GM19324 (cell line): ENCODE data around the gene PIK3R1.
"Not testable (repeated sequence)": the region's sequence is repeated elsewhere in the genome, so short reads cannot be mapped to it uniquely, and the experiment has no call there.

Experiments used
- ATAC-seq: cut with Tn5 transposase; IDR thresholded peaks from one replicate; pipeline ENCODE4 v1.9.1; 2021; ENCODE audit warnings: mild to moderate bottlenecking, moderate library complexity; ENCODE audit not compliant: unreplicated experiment, low FRiP score

PIK3R1 gene

DNA sequence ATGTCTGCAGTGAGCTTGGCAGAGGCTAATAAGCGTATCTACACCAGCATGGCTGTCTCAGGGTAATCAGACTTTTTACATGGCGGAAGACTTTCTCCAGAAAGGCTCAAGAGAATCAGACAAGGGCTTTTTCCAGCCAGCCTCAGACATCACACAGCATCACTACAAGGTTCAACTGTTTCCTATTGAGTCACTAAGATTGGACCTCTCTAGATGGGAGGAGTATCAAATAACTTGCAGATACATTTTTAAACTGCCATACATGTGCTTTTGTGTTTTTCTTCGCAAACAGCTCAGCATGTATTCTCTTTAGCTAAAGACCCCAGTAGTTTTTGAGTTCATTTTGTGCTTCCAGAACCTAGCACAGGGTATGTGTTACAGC, 22.9 kb upstream of the PIK3R1 start:
- ATAC-seq = no peak

DNA sequence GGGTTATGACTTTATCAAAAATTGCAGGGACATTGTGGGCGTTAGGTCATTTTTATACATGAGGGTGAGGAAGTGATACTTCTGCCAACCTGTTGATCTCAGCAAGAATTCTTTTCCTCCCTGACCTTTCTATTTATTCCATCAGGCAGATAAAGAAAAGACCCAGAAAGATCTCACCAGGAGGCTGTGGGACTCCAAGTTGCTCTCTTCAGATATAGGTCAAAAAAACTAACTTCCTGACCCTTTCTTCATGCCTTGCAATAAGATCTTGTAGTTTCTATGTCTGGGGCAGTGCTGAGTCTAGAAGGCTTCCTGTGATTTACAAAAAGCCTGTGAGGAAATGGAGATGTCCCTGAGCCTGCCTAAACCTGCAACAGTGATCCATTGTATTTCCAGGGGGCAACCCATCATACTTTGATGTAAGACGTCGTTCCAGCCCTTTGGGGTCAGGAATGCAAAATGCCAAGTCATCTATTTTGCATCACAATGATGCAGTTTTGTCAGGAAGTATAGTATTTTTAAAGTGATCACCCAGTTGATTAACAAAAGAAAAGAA, 22.0 kb upstream of the PIK3R1 start:
- ATAC-seq = no peak

DNA sequence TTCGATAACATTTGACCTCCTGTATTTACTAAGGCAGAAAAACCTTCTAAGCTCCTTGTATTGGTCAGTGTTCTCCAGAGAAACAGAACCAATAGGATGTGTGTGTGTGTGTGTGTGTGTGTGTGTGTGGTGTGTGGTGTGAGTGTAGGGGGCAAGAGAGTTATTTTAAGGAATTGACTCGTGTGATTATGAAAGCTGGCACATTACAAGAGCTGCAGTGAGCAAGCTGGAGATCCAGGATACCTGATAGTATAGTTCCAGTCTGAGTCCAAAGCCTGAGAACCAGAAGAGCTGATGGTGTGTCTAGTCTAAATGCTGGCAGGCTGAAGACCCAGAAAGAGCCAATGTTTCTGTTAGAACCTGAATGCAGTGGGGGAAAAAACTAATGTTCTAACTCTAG, 21.2 kb upstream of the PIK3R1 start:
- no peak for ATAC-seq

DNA sequence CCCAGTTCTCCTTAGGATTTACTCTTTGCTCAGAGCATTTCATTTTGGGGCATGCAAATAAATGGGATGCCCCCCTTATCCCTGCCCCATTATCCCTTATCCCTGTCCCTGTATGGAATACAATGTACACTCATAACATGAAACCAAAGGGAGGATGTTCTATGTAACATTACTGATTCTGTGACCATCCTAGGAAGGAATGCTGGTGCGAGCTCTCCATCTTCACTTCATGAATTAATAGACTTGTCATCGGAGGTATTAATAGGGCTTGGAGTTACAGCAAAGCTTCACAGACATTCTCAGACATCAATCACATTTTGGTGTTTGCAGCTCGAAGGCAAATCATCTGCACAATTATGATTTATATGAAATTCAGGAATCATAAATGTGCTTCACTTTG, 20.4 kb upstream of the PIK3R1 start:
- no peak for ATAC-seq

DNA sequence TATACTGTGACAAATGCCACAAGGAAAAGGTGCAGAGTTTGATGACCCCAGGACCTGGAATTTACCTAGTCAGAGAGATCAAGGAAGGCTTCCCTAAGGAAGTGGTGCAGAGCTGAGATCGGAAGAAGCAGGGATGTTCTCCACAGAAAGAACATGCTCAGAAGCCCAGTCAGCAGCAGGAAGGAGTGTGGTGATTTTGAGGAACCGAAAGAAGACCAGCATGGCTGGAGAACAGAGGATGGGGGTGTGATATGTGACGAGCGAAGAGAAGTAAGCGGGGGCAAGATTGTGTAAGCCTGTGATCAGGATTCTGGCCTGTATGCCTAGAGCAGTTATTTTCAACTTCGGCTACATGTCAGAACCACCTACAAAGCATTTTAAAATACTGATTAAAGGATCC, 18.7 kb upstream of the PIK3R1 start:
- peak; percentile 83 for ATAC-seq

DNA sequence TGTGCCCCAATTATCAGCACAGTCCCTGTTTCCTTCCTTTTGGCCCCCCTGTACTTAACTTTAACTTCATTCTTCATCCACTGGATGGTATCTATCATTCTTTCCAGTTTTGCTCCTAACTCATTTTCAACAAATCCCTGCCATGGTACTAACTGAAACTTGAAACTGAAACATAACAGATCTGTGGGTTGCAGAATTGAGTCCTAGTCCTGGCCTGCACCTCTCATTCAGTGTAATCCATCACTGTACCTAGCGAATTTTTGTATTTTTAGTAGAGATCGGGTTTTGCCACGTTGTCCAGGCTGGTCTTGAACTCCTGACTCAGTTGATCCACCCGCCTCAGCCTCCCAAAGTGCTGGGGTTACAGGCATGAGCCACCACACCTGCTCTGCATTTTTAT, 15.3 kb upstream of the PIK3R1 start:
- no peak for ATAC-seq

DNA sequence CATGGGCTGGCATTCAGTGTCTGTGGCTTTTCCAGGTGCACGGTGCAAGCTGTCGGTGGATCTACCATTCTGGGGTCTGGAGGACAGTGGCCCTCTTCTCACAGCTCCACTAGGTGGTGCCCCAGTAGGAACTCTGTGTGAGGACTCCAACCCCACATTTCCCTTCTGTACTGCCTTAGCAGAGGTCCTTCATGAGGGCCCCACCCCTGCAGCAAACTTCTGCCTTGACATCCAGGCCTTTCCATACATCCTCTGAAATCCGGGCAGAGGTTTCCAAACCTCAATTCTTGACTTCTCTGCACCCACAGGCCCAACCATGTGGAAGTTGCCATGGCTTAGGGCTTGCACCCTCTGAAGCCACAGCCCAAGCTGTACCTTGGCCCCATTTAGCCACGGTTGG, 4.9 kb upstream of the PIK3R1 start:
- not testable (repeated sequence) for ATAC-seq

DNA sequence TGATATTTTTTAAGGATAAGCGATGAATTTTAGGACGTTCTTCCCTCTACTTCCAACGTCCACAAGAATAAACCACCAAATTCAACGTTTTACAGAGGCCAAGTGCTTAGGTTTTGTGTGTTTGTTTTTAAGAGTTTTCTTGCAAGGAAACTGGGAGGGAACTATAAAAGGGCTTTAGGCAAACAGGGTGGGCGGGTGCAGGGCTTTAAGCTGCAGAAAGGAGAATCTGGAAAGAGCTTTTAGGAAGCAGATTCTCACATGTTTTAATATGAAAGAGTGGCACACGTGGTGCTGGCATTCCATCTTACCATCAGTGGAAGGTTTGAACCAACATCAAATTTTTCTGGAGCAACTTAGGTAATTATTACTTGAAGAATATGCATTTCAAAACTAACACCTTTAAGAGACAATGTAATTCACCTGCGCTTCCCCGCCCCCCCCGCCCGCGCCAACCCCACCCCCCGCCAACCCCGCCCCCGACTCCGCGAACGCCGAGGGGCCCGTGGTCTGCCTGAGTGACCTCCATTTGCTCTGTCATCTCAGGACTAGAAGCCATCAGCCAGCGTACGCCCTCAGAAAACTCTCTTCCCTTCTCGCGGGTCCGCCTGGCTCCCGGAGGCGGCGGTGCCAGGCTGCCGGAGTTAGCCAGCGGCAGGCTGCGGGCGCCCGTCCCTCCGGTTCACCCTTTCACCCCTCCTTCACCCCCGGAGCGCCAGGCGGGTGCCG, 911 bp upstream of the PIK3R1 start:
- no peak for ATAC-seq

DNA sequence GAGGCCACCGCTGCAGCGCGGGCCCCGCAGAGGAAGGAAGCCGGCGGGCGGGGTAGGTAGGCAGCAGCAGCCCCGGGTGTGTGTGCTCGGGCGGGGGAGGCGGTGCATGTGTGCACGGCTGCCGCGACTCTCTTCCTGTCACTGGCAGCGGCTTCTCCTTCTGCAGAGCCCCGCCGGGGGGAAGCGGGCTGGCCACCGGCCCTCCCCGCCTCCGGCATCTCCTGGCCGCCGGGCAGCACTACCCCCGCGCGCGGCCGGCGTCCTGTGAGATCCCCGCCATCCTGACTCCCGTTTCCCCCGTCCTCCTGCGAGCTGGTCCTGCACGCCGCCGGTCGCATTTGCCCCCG, 315 bp downstream of the PIK3R1 start:
- peak; percentile 55 for ATAC-seq

DNA sequence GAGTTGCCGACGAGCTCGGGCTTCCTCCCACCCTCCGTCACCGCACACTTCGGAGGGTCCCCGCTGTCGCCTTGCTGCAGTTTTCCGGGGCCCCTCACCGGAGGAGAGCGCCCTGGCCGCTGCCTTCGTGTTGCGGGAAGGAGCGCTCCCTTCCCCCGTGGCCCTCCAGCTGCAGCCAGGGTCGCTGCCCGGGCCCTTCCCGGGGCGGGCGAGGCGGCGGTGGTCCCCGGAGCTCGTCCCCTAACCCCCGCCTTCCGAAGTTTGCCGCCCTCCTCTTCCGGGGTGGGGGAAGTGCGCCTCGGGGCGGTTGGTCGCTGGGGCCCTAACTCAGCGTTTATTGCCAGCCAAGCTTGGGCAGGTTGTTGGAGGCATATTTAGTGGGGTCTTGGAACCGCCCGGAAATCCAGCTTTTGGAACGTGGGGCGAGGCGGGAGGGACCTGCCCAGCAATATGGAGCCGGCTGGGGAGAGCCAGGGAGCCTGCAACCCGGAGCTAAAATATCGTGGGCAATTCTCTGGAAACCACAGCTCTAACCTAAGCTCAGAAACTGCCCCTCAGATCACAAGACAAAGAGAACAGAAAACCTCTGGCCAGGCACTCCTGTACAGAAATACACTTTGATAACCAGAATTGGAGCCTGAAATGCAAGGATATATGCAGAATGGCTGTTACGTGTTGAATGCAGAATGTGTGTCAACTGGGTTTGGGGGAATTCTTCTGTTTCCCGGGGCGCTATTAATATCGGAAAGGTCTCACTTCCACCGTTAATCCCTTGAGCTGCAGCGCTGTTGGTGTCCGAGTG, 890 bp downstream of the PIK3R1 start:
- ATAC-seq = peak; percentile 37

DNA sequence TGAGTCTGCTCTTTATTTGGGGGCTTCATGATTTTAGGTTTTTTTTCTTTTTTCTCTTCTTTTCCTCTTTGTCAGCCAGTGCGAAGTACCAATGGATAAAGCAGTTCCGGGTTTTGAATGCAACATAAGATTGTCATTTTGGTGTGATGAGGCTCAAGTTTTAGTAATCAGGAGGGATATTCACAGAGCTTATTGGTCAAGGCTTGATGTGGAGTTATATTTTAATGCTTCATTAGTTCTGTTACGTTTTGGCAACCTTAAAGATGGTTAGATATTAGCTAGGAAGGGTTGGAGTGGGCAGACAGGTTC, 1.4 kb downstream of the PIK3R1 start:
- no peak for ATAC-seq

DNA sequence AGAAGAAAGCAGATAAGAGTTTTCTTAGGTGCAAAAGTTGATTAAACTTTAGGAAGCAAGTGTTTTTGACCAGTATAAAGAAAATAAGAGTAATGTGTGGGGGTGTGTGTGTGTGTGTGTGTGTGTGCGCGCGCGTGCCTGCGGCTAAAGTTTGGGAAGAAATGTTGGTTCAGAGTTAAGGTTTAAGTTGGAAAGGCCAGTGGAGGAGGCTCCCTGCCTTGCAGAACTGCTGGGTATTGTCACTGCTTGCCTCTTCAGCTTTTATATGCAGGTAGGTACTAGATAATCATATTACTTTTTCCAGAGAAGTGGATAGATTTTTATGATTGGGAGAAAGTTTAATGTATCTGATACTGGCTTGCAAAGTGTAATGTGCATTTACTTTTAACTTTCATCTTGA, 2.0 kb downstream of the PIK3R1 start:
- ATAC-seq = no peak

DNA sequence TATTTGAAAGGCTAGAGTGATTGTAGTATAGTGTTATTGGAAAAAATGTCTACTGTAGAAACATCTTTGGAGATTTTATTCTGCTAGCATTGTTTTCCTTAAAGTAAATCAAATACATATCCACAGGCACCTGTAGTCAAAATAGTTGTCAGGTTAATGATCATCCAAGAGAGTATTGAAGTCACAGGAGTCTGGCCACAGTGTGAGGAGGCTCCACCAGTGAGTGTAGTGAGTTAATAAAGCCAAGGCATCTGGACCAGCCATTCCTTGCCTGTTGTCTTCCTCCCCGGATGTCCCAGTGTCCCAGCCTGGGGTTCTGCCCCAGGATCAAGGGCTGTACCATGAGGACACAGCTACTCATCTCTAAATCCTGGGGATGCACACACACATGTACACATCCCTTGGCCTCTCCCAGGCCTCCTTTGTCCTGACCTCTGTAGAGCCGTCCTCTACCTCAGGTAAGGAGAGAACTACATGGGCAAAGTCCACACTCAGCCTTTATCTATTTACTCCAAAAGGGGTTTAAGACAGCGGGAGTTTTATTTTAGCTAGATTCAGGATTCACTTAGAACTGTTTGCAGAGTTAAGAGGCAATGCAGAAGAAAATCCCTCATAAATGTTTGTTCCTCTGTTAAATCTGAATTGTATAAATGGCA, 3.7 kb downstream of the PIK3R1 start:
- ATAC-seq = no peak

DNA sequence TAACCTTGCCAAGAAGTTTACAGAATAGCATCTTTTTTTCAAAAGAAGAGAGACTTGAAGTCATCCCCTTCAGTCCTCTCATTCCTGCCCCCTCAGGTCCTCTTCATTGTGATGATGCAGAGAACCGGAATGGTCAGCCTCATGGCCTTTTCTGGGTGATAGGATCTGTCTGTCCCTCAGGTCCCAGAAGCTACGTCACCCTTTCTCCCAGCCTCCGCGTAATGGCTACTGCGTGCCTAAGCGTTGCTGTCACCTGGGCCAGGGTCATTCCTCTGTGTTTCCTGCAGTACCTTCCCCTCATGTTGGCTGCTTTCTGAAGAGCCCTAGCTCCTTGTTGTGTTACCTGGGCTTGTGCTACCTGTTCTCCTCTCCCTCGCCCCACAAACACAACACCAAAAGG, 4.7 kb downstream of the PIK3R1 start:
- no peak for ATAC-seq

DNA sequence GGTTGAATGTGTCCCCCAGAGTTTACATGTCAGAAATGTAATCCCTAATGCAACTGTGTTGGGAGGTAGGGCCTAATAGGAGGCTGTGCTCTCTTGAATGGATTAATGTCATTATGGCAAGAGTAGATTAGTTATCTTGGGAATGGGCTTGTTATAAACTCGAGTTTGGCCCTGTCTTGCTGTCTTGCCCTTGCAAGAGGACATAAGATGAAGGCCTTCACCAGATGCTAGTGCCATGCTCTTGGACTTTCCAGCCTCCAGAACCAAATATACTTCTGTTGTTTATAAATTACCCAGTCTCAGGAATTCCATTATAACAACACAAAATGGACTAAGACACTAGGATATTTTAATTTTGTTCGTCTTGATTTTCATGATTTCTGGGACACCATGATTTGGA, 5.4 kb downstream of the PIK3R1 start:
- ATAC-seq = no peak

DNA sequence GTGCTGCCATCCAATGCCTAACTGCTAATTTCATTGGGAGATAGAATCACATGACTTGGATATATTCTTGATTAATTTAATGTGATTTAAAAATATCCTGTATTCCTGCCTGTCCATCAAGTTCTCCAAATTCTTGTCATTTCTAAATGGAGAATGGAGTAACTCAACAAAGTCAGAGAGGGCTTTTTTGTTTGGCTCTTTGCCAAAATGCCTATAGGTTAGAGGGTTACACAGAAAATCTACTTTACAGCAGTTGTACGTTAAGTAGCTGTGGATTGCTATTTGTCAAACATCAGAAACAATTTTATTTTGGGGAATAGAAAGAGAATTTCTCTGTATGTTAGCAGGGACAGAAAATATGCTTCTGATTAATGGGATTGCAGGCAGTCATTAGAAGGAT, 5.9 kb downstream of the PIK3R1 start:
- no peak for ATAC-seq

DNA sequence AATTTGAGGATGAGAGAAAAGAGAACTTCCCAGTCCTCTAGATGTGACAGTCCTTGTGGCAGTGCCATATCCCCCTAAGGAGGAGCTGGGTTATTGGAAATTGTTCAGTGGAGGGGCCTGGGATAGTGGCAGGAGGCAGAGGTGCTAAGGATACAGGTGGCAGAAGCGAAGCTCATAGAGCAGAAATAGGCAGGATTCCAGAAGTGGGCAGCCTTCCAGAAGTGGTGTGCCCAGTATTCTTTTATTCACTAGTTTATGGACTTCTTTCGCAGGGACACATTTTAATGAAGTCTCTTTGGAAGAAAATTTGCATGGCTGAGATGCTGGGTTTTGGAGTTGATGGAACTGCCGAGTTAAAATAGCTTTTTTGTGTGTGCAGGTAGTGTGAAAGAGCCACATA, 6.8 kb downstream of the PIK3R1 start:
- ATAC-seq = no peak

DNA sequence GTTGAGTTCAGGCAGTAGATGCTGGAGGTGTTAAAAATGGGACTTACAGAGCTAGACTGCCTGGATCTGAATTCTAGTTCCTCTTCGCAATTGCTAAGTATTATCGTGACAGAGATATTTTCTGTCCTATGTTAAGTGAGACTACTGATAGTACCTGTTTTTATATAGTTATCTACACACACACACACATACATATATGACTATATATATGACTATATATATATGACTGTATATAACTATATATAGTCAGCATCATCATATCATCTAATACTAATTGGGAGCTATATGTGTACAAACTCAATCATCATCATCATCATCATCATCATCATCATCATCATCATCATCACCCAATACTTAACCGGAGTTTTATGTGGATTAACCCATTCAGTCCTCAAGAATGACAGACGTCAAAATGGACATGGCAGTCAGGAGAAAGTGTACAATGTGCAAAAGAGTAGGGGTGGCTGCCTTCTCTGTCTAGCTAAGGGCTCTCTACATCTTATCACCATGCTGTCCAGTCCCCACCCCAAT, 7.3 kb downstream of the PIK3R1 start:
- ATAC-seq = no peak

DNA sequence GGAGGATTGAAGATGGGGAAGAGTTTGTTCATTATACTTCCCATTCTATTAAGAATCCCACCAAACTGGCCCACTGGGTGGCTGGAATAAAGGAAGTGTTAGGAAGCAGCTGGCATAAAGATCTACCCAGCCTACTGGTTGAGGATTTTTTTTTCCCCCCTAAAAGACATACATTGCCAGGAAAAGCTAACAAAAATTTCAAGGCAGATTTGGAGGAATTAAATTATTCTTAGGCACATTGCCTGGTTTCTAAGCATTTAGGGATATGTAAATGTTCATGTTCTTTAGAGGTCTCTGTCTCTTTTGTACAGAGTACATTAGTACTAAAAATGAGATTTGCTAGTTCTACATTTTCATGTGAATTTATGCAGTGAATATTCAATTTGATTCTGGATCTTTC, 8.3 kb downstream of the PIK3R1 start:
- no peak for ATAC-seq

DNA sequence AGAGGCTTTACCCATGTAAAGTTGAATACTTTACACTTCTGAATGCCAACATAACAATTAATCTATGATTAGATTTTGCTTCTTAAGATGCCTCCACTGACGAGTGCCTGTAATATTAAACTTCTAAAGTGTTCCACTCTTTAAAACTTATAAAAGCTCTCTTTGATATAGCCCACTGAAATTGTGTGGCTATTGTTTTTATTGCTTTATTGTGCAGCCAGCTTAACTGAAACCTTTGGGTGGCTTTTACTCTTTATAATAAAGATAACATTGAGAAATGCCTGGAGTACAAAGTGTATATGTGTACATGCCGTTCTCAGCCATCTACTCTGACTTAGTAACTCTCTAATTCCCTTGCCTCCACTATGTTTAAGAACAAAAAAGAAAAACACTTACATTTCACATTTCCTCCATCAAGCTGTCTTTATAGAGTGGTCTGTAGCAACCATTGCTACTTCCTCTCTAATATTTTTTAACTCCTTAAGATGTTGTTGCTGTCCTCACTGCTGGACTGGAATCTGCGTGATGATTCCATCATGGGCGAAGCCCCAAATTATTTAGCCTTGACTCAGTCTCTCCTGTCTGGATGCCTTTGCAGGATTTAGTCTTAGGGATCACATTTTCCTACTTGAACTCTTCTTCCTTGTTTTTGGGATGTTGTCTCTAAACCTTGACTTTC, 9.1 kb downstream of the PIK3R1 start:
- no peak for ATAC-seq
